Subcutaneous abdominal adipose tissue (tissue), 5 donors: ENCODE data around the gene ZC3H13.

Experiments
- H3K27ac ChIP-seq: one replicate; pipeline ENCODE4 v1.7.0; 2013; ENCODE audit warnings: low read depth, mild to moderate bottlenecking, inconsistent platforms, low read length, moderate library complexity
- H3K27me3 ChIP-seq, 5 donors: one replicate each; pipeline ENCODE4 v1.7.0; 2013; ENCODE audit warnings: low read length in 5 of 5, inconsistent platforms in 1 of 5; ENCODE audit not compliant: control insufficient read depth in 5 of 5, insufficient read depth in 4 of 5
- H3K36me3 ChIP-seq, 5 donors: one replicate each; pipeline ENCODE4 v1.7.0; 2013; ENCODE audit warnings: low read length in 5 of 5; ENCODE audit not compliant: control insufficient read depth in 5 of 5, insufficient read depth in 5 of 5
- H3K4me1 ChIP-seq, 5 donors: one replicate each; pipeline ENCODE4 v1.7.0; 2013; ENCODE audit warnings: low read length in 5 of 5, mild to moderate bottlenecking in 3 of 5, moderate library complexity in 1 of 5; ENCODE audit not compliant: control insufficient read depth in 5 of 5, insufficient read depth in 5 of 5
- H3K4me3 ChIP-seq, 5 donors: one replicate each; pipeline ENCODE4 v1.7.0; 2013; ENCODE audit warnings: low read length in 5 of 5, low read depth in 1 of 5
- H3K9ac ChIP-seq, 5 donors: one replicate each; pipeline ENCODE4 v1.7.0; 2013; ENCODE audit warnings: low read length in 5 of 5, mild to moderate bottlenecking in 4 of 5, moderate library complexity in 3 of 5
- H3K9me3 ChIP-seq, 5 donors: one replicate each; pipeline ENCODE4 v1.7.0; 2013; ENCODE audit warnings: low read length in 5 of 5; ENCODE audit not compliant: control insufficient read depth in 5 of 5
- donor health status: healthy.
- donor health status: healthy.
- donor health status: healthy.
- donor health status: healthy.
- donor health status: healthy.

Gene ZC3H13

GRCh38 chr13:45917019-45917418, 135.5 kb downstream of the ZC3H13 start:
- peaks cover 0 to 7% (median 0%) of the 10 kb centered on the region in 5 donors for H3K27me3 ChIP-seq
- H3K4me3 ChIP-seq: no peak overlapping the region
- no peak overlapping the region for H3K9ac ChIP-seq
- H3K36me3 ChIP-seq: no peaks in the 10 kb centered on the region
- H3K9me3 ChIP-seq: peaks cover 0 to 4% (median 0%) of the 10 kb centered on the region in 5 donors
- H3K27ac ChIP-seq: no peak overlapping the region
- peaks cover 0 to 8% (median 0%) of the 10 kb centered on the region in 5 donors for H3K4me1 ChIP-seq

DNA sequence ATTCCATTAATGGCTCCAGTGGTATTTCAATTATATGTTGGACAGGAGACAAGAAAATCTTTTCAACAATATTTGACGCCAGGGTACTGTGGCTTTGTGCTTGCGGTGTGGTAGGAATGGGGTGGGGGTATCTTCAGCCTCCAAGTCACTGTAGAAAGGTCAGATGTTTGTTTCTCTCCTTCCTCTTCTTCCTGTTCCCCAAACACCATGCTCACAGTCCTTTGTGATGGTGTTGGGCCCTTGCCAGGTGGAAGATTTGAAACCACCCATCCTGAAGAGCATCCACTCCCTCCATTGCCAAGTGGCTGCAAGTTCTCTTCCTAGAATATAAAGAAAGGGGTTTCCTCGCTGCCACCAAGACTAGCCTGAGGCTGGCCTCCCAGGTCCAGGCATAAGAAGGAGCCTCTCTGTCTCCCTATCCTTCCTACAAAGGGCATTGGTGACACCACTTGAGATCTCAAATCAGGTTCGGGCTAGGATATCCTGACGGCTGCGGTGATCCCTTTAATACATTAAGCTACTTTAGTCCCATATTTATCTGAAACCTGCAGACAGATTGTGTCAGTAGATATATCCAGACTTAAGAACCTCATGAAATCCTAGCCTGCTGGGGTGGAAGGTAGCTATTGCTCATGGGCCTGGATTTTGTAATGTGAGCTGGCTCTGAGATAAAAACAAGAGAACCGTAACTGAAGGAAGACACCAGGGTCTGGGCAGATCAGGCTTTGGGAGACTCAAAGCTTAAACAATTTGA, 136.7 kb downstream of the ZC3H13 start:
- H3K4me1 ChIP-seq: peaks cover 0 to 8% (median 0%) of the 10 kb centered on the region in 5 donors
- peaks cover 0 to 4% (median 0%) of the 10 kb centered on the region in 5 donors for H3K27me3 ChIP-seq
- H3K4me3 ChIP-seq: no peak overlapping the region
- H3K9me3 ChIP-seq: peaks cover 0 to 4% (median 0%) of the 10 kb centered on the region in 5 donors
- no peak overlapping the region for H3K9ac ChIP-seq
- H3K36me3 ChIP-seq: no peaks in the 10 kb centered on the region
- H3K27ac ChIP-seq: no peak overlapping the region

DNA sequence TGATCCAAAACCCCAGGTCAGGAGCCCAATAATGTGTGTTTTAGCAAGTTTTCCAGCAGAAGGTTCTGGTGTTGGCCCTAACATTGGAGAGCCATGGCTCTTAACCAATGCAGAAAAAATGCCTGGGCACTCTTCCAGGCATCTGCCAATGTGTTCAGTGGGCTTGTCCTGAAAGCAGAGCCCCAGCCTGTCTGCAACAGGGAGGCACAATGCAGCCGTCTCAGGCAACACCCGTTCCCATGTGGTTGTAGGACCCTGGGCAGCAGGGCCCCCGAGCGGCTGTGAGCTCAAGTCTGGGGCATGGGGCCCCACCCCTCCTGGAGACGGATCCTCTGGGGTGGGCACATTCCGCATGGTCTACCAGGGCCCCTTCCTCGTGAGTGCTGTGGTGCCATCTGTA, 142.9 kb downstream of the ZC3H13 start:
- no peak overlapping the region for H3K27ac ChIP-seq
- no peak overlapping the region for H3K9ac ChIP-seq
- peaks cover 0 to 1% (median 0%) of the 10 kb centered on the region in 5 donors for H3K4me1 ChIP-seq
- H3K4me3 ChIP-seq: no peak overlapping the region
- no peaks in the 10 kb centered on the region for H3K36me3 ChIP-seq
- H3K9me3 ChIP-seq: no peaks in the 10 kb centered on the region
- peaks cover 0 to 5% (median 0%) of the 10 kb centered on the region in 5 donors for H3K27me3 ChIP-seq

GRCh38 chr13:45909089-45909488, 143.5 kb downstream of the ZC3H13 start:
- H3K9ac ChIP-seq: no peak overlapping the region
- H3K27ac ChIP-seq: no peak overlapping the region
- no peak overlapping the region for H3K4me3 ChIP-seq
- peaks cover 0 to 1% (median 0%) of the 10 kb centered on the region in 5 donors for H3K4me1 ChIP-seq
- peaks cover 0 to 5% (median 0%) of the 10 kb centered on the region in 5 donors for H3K27me3 ChIP-seq
- no peaks in the 10 kb centered on the region for H3K36me3 ChIP-seq
- no peaks in the 10 kb centered on the region for H3K9me3 ChIP-seq

DNA sequence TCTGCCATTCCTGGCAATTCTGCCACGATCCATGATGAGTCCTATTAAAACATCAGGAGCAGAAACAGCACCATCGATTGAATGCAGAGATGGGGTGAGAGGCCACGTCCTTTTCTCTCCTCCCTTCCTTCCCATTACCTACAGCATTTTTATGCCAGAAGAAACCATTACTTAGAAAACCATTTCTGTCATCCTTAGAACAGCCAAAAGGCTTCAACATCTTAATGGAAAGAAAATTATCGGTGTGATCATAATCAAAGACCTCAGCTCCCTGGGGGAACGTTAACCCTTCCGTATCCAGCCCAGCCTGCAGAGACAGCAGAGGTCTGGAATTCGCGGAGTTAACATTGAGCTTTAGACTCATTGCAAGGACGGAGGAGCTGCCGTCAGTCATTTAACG, 145.0 kb downstream of the ZC3H13 start:
- Histone ChIP-seq H3K9ac (no peak overlapping the region), H3K4me1 (peaks cover 0 to 1% (median 0%) of the 10 kb centered on the region in 5 donors)

More for the DNA sequence above, 145.0 kb downstream of the ZC3H13 start:
- peaks cover 0 to 5% (median 0%) of the 10 kb centered on the region in 5 donors for H3K27me3 ChIP-seq
- H3K9me3 ChIP-seq: no peaks in the 10 kb centered on the region
- H3K27ac ChIP-seq: no peak overlapping the region
- H3K4me3 ChIP-seq: no peak overlapping the region
- no peaks in the 10 kb centered on the region for H3K36me3 ChIP-seq
